ENCODE measurements around the gene KRABD2.
"Not testable (repeated sequence)": the region's sequence is repeated elsewhere in the genome, so short reads cannot be mapped to it uniquely, and the experiment has no call there.

KRABD2 gene

DNA sequence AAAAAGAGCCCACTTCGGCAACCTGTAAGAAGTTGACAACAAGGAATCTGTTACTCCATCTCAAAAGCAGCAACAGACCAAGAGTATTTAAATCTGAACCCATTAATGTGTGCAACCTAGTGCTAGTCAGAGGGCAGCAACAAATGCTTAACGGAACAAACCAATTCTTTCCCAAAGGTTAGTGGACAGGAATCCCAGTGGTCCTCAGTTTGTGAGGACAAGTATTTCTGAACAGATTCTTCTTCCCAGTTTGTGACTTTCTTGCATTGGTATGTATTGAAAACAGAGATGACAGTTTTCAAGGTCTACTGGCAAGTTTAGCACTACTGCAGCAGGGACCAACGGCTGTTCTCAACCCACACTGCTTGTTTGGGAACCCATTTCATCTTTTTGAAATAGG lies 3.5 kb upstream of the KRABD2 start:
- Mint-ChIP-seq H3K36me3 (peaks cover 31% of the 10 kb centered on the region), H3K4me1 (peaks cover 63% of the 10 kb centered on the region), H3K4me3 (peak overlapping the region; percentile 100), H3K9me3 (no peaks in the 10 kb centered on the region), H3K27me3 (no peaks in the 10 kb centered on the region), H3K27ac (peak overlapping the region; percentile 52)

DNA sequence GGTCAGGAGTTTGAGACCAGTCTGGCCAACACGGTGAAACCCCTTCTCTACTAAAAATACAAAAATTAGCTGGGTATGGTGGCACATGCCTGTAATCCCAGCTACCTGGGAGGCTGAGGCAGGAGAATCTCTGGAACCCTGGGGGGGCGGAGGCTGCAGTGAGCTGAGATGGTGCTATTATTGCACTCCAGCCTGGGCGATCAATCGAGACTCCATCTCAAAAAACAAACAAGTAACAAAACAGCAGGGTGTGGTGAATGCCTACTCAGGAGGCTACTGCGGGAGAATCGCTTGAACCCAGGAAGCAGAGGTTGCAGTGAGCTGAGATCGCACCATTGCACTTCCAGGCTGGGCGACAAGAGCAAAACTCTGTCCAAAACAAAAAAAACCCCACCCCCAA lies 1.6 kb upstream of the KRABD2 start:
- Mint-ChIP-seq H3K36me3 (peaks cover 31% of the 10 kb centered on the region), H3K27ac (peak overlapping the region; percentile 62)

DNA sequence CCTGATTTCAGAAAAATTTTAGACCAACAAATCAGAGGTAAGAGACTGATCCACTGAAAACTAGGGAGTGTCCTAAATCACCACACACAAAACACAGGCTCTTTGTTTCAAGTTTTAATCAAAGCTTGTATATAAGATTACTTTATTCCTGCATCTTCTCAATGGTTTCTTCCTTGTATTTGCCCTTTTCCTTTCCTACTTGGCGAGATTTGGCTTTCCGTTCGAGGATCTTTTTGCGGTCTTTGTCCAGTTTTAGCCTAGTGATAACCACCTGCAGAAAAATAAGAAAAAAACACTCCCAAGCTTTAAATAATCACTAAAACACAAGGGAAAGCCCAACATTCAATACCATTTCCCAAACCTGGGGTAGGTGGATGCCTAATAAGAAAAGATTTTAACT lies 918 bp upstream of the KRABD2 start:
- peaks cover 24% of the 10 kb centered on the region for H3K36me3 Mint-ChIP-seq
- H3K4me3 Mint-ChIP-seq = peak overlapping the region; percentile 100
- H3K27ac Mint-ChIP-seq = peak overlapping the region; percentile 77
- no peaks in the 10 kb centered on the region for H3K27me3 Mint-ChIP-seq
- H3K9me3 Mint-ChIP-seq = no peaks in the 10 kb centered on the region
- H3K4me1 Mint-ChIP-seq = peaks cover 58% of the 10 kb centered on the region

More for the DNA sequence above, 1.6 kb upstream of the KRABD2 start:
- not testable (repeated sequence) for H3K9me3 Mint-ChIP-seq, H3K27me3 Mint-ChIP-seq
- H3K4me1 Mint-ChIP-seq = peaks cover 58% of the 10 kb centered on the region
- peak overlapping the region; percentile 100 for H3K4me3 Mint-ChIP-seq

DNA sequence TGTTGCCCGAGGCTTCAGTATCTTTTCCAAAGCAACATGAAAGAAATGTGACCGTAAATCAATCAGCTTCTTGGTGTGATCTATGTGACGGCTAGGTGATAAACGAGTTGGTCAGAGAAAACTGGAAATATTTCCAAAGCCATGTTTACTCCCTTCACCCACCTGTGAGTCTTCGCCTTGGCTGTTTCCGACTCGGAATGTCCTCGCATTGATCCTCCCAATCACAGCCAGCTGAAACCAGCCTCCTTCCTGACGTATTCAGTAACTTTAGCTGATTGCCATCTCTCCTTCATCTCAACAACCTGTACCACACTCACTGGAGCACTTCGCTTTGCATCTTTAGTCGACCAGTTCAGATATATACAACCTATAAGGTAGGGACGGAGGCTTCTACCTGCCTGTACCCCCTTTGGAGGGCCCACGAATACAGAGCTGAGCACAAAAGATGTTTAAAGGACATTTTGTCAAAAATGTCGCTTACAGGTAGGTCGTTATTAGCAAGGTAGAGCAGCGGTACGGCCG lies 705 bp downstream of the KRABD2 start:
- H3K4me1 Mint-ChIP-seq = peaks cover 56% of the 10 kb centered on the region
- no peaks in the 10 kb centered on the region for H3K27me3 Mint-ChIP-seq
- H3K4me3 Mint-ChIP-seq = peak overlapping the region; percentile 100
- H3K27ac Mint-ChIP-seq = peak overlapping the region; percentile 67
- H3K36me3 Mint-ChIP-seq = peaks cover 14% of the 10 kb centered on the region
- no peaks in the 10 kb centered on the region for H3K9me3 Mint-ChIP-seq

DNA sequence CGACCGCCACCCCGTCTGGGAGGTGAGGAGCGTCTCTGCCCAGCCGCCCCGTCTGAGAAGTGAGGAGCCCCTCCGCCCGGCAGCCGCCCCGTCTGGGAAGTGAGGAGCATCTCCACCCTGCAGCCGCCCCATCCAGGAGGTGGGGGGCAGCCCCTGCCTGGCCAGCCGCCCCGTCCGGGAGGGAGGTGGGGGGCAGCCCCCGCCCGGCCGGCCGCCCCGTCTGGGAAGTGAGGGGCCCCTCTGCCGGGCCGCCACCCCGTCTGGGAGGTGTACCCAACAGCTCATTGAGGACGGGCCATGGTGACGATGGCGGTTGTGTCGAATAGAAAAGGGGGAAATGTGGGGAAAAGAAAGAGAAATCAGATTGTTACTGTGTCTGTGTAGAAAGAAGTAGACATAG lies 2.6 kb downstream of the KRABD2 start:
- H3K27ac Mint-ChIP-seq, H3K9me3 Mint-ChIP-seq, H3K4me3 Mint-ChIP-seq, H3K27me3 Mint-ChIP-seq: not testable (repeated sequence)
- H3K4me1 Mint-ChIP-seq = peaks cover 45% of the 10 kb centered on the region
- H3K36me3 Mint-ChIP-seq = peaks cover 15% of the 10 kb centered on the region

DNA sequence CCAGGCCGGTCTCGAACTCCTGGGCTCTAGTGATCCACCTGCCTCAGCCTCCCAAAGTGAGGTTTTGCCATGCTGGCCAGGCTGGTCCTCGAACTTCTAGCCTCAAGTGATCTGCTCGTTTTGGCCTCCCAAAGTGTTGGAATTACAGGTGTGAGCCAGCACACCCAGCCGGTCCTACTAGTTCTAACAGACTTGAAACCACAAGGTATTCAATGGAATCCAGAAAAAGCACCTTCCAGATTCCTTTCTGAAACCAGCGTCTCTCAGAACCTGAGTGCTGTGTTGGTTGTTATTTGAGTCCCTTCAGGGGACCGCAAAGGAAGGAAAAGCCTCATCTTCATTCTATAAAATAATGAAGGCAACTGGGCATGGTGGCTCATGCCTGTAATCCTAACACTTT lies 4.1 kb downstream of the KRABD2 start:
- Mint-ChIP-seq H3K9me3 (no peaks in the 10 kb centered on the region), H3K4me1 (peaks cover 33% of the 10 kb centered on the region), H3K27ac (no peak overlapping the region), H3K4me3 (no peak overlapping the region), H3K27me3 (no peaks in the 10 kb centered on the region), H3K36me3 (peaks cover 10% of the 10 kb centered on the region)

GRCh38 chr17:8371786-8372185 lies 4.7 kb downstream of the KRABD2 start:
- Mint-ChIP-seq H3K9me3 (no peaks in the 10 kb centered on the region), H3K27me3 (no peaks in the 10 kb centered on the region), H3K4me1 (peaks cover 26% of the 10 kb centered on the region), H3K4me3 (no peak overlapping the region), H3K27ac (peak overlapping the region; percentile 12), H3K36me3 (peaks cover 8% of the 10 kb centered on the region)

DNA sequence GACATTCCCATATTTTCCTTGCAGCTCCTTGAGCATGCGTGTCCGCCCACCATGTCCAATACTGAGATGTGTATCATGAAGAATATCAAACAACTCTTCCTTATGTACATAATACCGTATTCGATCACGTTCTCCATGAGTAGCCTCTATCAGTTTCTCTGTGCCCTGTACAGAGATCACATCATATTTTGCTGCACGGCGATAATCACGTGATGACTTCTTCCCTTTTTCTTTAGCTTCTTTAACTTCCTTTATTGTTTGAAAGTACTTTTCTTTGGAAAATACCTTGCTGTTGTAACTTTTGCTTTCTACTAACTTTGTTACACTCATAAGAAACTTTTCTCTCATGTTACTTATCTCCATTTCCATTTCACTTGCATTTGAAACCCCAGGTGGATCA lies 6.6 kb downstream of the KRABD2 start:
- Mint-ChIP-seq H3K27ac (peak overlapping the region; percentile 41), H3K27me3 (no peaks in the 10 kb centered on the region), H3K4me3 (no peak overlapping the region), H3K36me3 (peaks cover 8% of the 10 kb centered on the region), H3K4me1 (peaks cover 12% of the 10 kb centered on the region), H3K9me3 (no peaks in the 10 kb centered on the region)

GRCh38 chr17:8368193-8368592 lies 8.3 kb downstream of the KRABD2 start:
- no peak overlapping the region for H3K4me3 Mint-ChIP-seq
- H3K9me3 Mint-ChIP-seq = no peaks in the 10 kb centered on the region
- H3K27me3 Mint-ChIP-seq = no peaks in the 10 kb centered on the region
- peaks cover 9% of the 10 kb centered on the region for H3K4me1 Mint-ChIP-seq
- H3K27ac Mint-ChIP-seq = no peak overlapping the region
- H3K36me3 Mint-ChIP-seq = peaks cover 8% of the 10 kb centered on the region

DNA sequence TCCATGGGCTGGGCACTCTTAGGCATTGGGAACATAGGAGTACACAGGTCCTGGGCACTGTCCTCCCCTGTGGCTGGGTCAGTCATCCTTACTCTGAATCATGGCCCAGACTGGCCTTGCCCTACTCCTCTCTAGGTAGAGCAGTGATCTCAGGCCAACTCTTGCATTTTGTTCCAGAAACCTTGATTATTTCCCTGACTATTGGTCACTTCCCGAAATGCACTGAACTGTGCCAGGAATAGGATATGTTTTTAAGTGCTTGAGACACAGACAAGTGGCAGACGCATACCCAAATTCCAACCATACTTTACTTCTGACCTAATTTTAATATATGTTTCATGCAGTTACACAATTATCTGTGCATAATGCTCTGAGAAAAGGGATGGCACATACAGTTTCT lies 10.3 kb downstream of the KRABD2 start:
- Mint-ChIP-seq H3K27ac (no peak overlapping the region), H3K4me1 (peaks cover 6% of the 10 kb centered on the region), H3K9me3 (no peaks in the 10 kb centered on the region), H3K4me3 (no peak overlapping the region), H3K27me3 (no peaks in the 10 kb centered on the region), H3K36me3 (peaks cover 8% of the 10 kb centered on the region)

DNA sequence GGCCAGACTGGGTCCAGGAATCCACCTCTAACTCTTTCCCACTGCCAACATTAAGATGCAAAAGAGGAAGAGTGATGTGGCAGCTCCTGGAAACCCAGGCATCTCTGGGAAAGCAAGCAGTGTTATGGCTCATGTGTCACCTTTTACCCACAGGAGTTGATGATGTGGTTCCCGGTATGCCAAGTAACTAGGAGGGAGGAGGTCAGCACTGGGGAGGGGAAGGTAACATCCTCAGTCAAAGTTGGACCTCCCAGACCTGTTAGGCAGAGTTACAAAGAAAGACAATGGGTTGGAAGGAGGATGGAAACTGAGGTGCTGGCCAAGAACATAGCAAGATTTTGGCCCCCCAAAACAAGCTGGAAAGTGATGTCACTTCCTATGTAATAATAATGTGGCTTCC lies 11.4 kb downstream of the KRABD2 start:
- Mint-ChIP-seq H3K9me3 (no peaks in the 10 kb centered on the region), H3K27me3 (no peaks in the 10 kb centered on the region), H3K36me3 (peaks cover 7% of the 10 kb centered on the region), H3K4me3 (no peak overlapping the region), H3K27ac (no peak overlapping the region), H3K4me1 (peaks cover 14% of the 10 kb centered on the region)

DNA sequence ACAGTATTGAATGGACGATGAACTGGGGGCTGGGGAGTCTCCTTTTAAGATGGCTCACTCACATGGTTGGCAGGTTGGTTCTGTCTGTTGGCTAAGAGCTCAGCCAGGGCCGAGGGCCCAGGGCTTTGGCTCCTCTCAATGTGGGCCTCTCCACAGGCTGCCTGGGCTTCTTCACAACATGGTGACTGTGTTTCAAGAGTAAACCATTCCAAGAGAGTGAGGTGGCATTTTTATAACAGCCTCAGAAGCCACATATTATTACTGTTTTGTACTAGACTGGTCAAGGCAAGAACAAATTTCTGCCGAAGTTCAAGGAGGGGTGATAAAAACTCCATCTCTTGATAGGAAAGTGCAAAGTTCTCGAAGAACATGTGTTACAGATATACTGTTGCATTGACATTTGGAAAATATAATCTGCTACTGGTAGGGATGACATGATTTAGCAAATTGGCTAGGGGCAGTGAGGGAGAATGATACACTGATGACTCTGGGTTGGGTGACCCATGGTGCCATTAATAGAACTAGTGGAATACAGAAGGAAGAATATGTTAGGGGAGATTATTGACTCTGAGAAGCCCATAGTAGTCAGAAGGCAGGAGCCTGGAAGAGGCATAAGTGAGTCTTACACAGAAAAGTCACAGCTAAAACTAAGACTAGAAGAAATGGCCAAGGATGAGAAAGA lies 13.7 kb downstream of the KRABD2 start:
- H3K4me3 Mint-ChIP-seq = no peak overlapping the region
- no peaks in the 10 kb centered on the region for H3K27me3 Mint-ChIP-seq
- no peak overlapping the region for H3K27ac Mint-ChIP-seq
- no peaks in the 10 kb centered on the region for H3K36me3 Mint-ChIP-seq
- no peaks in the 10 kb centered on the region for H3K9me3 Mint-ChIP-seq
- peaks cover 18% of the 10 kb centered on the region for H3K4me1 Mint-ChIP-seq

DNA sequence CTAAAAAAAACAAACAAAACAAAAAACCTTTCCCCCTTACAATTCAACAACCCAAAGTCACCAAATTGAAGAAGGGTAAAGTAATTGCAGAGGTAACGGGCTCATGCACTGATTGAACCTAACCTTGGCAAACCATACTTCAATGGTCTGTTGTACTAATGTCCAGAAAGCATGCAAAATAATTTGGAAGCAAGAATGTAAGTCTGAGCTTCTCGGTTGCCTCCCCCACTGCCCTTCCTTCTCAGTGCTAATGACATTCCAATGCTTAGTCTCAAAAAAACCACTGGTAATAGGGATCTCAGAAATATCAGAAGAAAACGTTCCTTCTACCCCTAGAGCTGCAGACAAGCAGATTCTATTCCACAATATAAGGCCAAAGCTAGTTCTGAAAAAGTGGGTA lies 15.8 kb downstream of the KRABD2 start:
- Mint-ChIP-seq H3K9me3 (no peaks in the 10 kb centered on the region), H3K27ac (no peak overlapping the region), H3K27me3 (no peaks in the 10 kb centered on the region)

DNA sequence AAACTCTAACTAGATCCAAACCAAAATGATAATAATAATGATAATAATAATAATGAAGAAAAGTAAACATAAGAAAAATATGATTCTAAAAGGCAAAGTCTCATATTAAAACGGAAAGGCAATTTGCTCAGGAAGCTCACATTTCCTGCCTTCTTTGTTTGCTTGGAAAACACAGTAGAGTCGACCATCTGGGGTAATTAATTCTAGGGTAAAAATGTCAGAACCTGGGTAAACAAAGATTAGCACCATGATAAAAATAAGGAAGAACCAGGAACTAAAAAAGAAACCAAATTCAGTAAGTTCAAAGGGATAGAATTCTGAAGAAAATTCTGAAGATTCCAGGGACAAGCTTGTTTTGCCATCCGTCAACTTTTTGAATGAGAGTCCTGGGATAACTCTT lies 16.2 kb downstream of the KRABD2 start:
- no peaks in the 10 kb centered on the region for H3K9me3 Mint-ChIP-seq
- no peak overlapping the region for H3K27ac Mint-ChIP-seq
- H3K36me3 Mint-ChIP-seq = no peaks in the 10 kb centered on the region
- no peak overlapping the region for H3K4me3 Mint-ChIP-seq
- H3K27me3 Mint-ChIP-seq = no peaks in the 10 kb centered on the region
- H3K4me1 Mint-ChIP-seq = peaks cover 18% of the 10 kb centered on the region

More for the DNA sequence above, 15.8 kb downstream of the KRABD2 start:
- Mint-ChIP-seq H3K4me1 (peaks cover 18% of the 10 kb centered on the region), H3K36me3 (no peaks in the 10 kb centered on the region), H3K4me3 (no peak overlapping the region)

DNA sequence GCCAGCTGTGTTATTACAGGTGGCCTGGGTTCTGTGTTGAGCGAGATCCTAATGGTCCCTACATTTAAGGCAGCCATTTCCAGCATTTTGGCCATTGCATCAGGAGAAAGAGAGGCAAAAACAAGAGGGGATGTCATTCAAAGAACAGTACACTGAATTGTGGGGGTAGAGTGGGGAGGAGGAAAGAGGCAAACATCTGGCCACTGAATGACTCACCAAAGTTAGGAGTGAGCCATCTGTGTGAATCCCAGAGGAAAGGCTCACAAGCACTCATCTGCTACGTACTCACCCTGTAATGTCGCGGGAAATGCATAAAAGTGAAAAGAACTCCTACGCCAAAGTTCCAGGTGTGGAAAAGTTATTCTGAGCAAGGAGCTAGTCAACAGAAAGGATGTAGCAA lies 16.7 kb downstream of the KRABD2 start:
- no peak overlapping the region for H3K4me3 Mint-ChIP-seq
- no peaks in the 10 kb centered on the region for H3K36me3 Mint-ChIP-seq
- no peaks in the 10 kb centered on the region for H3K9me3 Mint-ChIP-seq
- H3K4me1 Mint-ChIP-seq = peaks cover 18% of the 10 kb centered on the region
- no peaks in the 10 kb centered on the region for H3K27me3 Mint-ChIP-seq
- no peak overlapping the region for H3K27ac Mint-ChIP-seq

DNA sequence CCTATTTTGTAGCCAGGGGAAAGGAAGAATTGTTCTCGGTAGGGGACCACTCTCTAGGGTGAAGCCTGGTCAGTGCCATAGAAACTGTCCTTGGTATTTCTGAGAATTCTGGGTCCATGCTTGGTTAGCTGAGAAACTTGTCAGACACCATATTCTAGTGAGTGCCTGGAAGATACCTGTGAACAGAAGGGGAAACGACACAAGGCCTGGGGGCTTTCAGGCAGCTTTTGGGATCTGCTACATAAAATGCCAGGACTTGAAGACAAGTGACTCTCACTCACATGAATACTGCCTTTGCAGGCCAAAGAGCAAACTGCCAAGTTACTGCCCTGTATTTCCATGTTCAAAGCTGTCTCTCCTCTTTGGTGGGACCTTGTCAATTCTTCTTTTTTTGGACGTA lies 18.6 kb downstream of the KRABD2 start:
- Mint-ChIP-seq H3K4me1 (peaks cover 18% of the 10 kb centered on the region), H3K27me3 (no peaks in the 10 kb centered on the region), H3K9me3 (no peaks in the 10 kb centered on the region), H3K36me3 (no peaks in the 10 kb centered on the region), H3K4me3 (no peak overlapping the region), H3K27ac (no peak overlapping the region)

GRCh38 chr17:8354236-8354635 lies 22.3 kb downstream of the KRABD2 start:
- H3K4me3 Mint-ChIP-seq = no peak overlapping the region
- H3K27me3 Mint-ChIP-seq = peaks cover 2% of the 10 kb centered on the region
- H3K27ac Mint-ChIP-seq = no peak overlapping the region
- no peaks in the 10 kb centered on the region for H3K9me3 Mint-ChIP-seq
- no peaks in the 10 kb centered on the region for H3K4me1 Mint-ChIP-seq
- no peaks in the 10 kb centered on the region for H3K36me3 Mint-ChIP-seq
